ENCODE results near the gene ZC3H18. TPM values are rescaled to one million over a fixed set of nuclear protein-coding genes. Genes with fewer than 3 reads are reported as not detected.

The ZC3H18 gene
- polyA plus RNA-seq, 1 experiment: 11.2 TPM

GRCh38 chr16:88536971-88537751 lies 33.0 kb upstream of the ZC3H18 start:
- no peak for DNase-seq (ENCODE audit: low read depth)
- CTCF ChIA-PET: interaction anchor here (1.7 kb wide), 1 partner anchor 24 kb away, joined by 3 read pairs; no protein-coding TSS in a partner anchor
- peaks cover 17% of the 10 kb centered on the region for H3K27me3 ChIP-seq (ENCODE audit: control insufficient read depth, insufficient read depth, low read length)
- POLR2A ChIA-PET: no interaction called here
- TF ChIP-seq, protein P1, sequence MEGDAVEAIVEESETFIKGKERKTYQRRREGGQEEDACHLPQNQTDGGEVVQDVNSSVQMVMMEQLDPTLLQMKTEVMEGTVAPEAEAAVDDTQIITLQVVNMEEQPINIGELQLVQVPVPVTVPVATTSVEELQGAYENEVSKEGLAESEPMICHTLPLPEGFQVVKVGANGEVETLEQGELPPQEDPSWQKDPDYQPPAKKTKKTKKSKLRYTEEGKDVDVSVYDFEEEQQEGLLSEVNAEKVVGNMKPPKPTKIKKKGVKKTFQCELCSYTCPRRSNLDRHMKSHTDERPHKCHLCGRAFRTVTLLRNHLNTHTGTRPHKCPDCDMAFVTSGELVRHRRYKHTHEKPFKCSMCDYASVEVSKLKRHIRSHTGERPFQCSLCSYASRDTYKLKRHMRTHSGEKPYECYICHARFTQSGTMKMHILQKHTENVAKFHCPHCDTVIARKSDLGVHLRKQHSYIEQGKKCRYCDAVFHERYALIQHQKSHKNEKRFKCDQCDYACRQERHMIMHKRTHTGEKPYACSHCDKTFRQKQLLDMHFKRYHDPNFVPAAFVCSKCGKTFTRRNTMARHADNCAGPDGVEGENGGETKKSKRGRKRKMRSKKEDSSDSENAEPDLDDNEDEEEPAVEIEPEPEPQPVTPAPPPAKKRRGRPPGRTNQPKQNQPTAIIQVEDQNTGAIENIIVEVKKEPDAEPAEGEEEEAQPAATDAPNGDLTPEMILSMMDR (IDR thresholded peaks at IDR 0.05; ENCODE audit: insufficient read depth, low read depth, low read length): no peak
- peaks cover 4% of the 10 kb centered on the region; the same call in 1 of the 2 replicates for H3K36me3 ChIP-seq (ENCODE audit: control insufficient read depth, insufficient read depth, low read length)
- H3K4me3 ChIP-seq (ENCODE audit: low read depth, low read length): no peak overlapping the region

DNA sequence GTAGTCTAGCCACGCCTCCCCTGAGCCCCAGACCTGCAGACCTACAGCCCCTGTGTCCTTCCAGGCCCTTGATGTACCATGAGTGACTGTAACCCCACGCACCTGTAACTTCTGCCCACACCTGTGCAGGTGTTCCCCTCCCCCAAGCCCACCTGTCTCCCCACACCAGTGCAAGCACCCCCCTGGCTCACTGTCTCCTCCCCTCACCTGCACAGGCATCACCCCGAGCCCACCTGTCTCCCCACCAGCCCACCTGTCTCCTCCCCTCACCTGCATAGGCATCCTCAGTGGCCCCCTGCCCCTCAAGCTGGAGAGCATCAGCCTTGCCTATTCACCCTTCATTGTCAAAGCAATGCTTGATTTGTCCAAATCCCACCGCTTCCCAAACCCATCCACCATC lies 32.3 kb upstream of the ZC3H18 start:
- TF ChIP-seq, protein P1 (IDR thresholded peaks at IDR 0.05; ENCODE audit: insufficient read depth, low read depth, low read length): no peak
- POLR2A ChIA-PET: no interaction called here
- CTCF ChIA-PET: interaction anchor here (1.7 kb wide), 1 partner anchor 23 kb away, joined by 3 read pairs; no protein-coding TSS in a partner anchor

DNA sequence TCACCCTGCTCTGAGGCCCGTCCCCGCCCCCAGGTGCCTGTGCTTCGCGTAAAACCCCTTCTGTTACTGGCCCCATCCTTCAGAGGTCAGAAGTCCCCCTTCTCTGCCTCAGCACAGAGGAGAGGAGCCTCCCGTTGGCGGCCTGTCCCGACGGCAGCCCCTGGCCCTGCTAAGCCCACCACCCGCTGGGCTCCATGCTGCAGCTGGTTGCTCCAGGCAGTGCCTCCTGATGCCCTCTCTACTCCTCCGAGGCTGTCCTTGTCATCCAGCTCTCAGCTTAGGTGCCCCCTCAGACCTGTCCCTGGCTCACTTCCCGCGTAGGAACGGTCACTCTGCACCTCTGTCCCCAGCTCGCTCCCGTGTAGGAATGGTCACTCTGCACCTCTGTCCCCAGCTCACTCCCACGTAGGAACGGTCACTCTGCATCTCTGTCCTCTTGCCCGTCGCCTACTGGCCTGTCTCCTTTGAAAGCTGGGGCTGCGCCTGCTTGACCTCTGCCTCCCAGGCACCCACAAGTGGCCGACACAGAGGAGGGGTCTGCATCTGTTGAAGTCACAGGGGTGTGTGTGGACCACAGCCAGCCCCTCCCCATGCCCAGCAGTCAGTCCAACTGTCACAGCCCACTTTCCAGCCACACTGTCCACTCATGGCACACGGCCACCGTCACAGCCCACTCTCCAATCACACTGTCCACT lies 31.7 kb upstream of the ZC3H18 start:
- peaks cover 4% of the 10 kb centered on the region; the same call in 1 of the 2 replicates for H3K36me3 ChIP-seq (ENCODE audit: control insufficient read depth, insufficient read depth, low read length)
- TF ChIP-seq, protein P1 (IDR thresholded peaks at IDR 0.05; ENCODE audit: insufficient read depth, low read depth, low read length): no peak
- H3K4me3 ChIP-seq (ENCODE audit: low read depth, low read length): no peak overlapping the region
- peaks cover 17% of the 10 kb centered on the region for H3K27me3 ChIP-seq (ENCODE audit: control insufficient read depth, insufficient read depth, low read length)
- no peak for DNase-seq (ENCODE audit: low read depth)
- POLR2A ChIA-PET: no interaction called here
- CTCF ChIA-PET: interaction anchor here (1.7 kb wide), 1 partner anchor 22 kb away, joined by 3 read pairs; no protein-coding TSS in a partner anchor

More for the DNA sequence above, 32.3 kb upstream of the ZC3H18 start:
- Histone ChIP-seq H3K36me3 (ENCODE audit: control insufficient read depth, insufficient read depth, low read length) (peaks cover 4% of the 10 kb centered on the region; the same call in 1 of the 2 replicates), H3K4me3 (ENCODE audit: low read depth, low read length) (no peak overlapping the region), H3K27me3 (ENCODE audit: control insufficient read depth, insufficient read depth, low read length) (peaks cover 17% of the 10 kb centered on the region)
- DNase-seq (ENCODE audit: low read depth): no peak

DNA sequence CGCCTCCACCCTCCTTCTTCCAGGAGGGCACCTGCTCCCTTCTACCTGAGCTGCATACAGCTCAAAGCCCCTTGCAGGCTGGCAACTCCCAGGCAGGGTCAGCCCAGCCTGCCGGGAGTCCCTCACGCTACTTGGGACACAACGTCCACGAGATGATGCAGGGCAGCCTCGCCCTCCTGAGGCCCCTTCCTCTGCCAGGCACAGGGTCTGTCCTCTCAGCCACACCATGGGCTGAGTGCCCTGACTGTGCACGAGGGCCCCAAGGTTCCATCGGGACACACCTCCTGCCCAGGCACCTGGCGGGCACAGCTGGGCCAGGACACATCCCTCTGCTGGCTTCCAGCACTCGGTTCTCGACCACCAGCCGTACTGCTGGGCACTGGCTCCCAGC lies 30.9 kb upstream of the ZC3H18 start:
- no peak for DNase-seq (ENCODE audit: low read depth)
- ChIA-PET POLR2A (no interaction called here), CTCF (interaction anchor here (0.7 to 1.7 kb wide), 2 partner anchors 21 to 29 kb away, joined by 3 read pairs; no protein-coding TSS in a partner anchor)
- TF ChIP-seq, protein P1 (IDR thresholded peaks at IDR 0.05; ENCODE audit: insufficient read depth, low read depth, low read length): no peak
- Histone ChIP-seq H3K27me3 (ENCODE audit: control insufficient read depth, insufficient read depth, low read length) (peaks cover 17% of the 10 kb centered on the region), H3K4me3 (ENCODE audit: low read depth, low read length) (no peak overlapping the region), H3K36me3 (ENCODE audit: control insufficient read depth, insufficient read depth, low read length) (peaks cover 4% of the 10 kb centered on the region; the same call in 1 of the 2 replicates)

Measured in BJ (cell line).